Testis (tissue), 3 donors: ENCODE measurements around the gene MLLT11. TPM values are rescaled to one million over a fixed set of nuclear protein-coding genes. Genes with fewer than 3 reads are reported as not detected.
"Not testable (repeated sequence)": the region's sequence is repeated elsewhere in the genome, so short reads cannot be mapped to it uniquely, and the experiment has no call there.

ENCODE experiments used
- DNase-seq: peaks from one replicate; pipeline ENCODE4 v3.0.0-alpha.2; 2019
- H3K27ac ChIP-seq, 2 donors: fragments of 200-600 bp; sonication (generic); one replicate each; pipeline ENCODE4 v1.5.1; 2019
- H3K27me3 ChIP-seq: fragments of 200-600 bp; sonication (generic); one replicate; pipeline ENCODE4 v1.5.1; 2019
- H3K36me3 ChIP-seq: fragments of 200-600 bp; sonication (generic); one replicate; pipeline ENCODE4 v1.5.1; 2017; ENCODE audit warnings: low read depth; ENCODE audit errors: missing control alignments
- H3K4me1 ChIP-seq: fragments of 200-600 bp; sonication (generic); one replicate; pipeline ENCODE4 v1.5.1; 2019
- H3K4me3 ChIP-seq, 2 donors: fragments of 200-600 bp; sonication (generic); one replicate each; pipeline ENCODE4 v1.5.1; 2017 to 2019
- H3K9me3 ChIP-seq: fragments of 200-600 bp; sonication (generic); one replicate; pipeline ENCODE4 v1.5.1; 2017
- CTCF ChIP-seq, 3 experiments: fragments of 450-650 bp in 2 of 3; fragments of 200-600 bp in 1 of 3; sonication (generic) in 1 of 3; IDR thresholded peaks; one replicate each; pipeline ENCODE4 v1.5.1; 2016 to 2019; ENCODE audit warnings: antibody characterized with exemption in 3 of 3, mild to moderate bottlenecking in 2 of 3, moderate library complexity in 1 of 3
- POLR2A ChIP-seq: fragments of 450-650 bp; IDR thresholded peaks from one replicate; pipeline ENCODE4 v1.6.1; 2017; ENCODE audit warnings: antibody characterized with exemption, mild to moderate bottlenecking, moderate library complexity
- WGBS, 2 donors: methylation state at CpG; one replicate each; pipeline ENCODE4 v1.1.5; 2018; 5-methylcytosine and 5-hydroxymethylcytosine counted together
- intact Hi-C: fragments of 100-400 bp; cut with DNase I; formaldehyde crosslinking; loops from one replicate; pipeline ENCODE4 v1.15.1; 2023; ENCODE audit warnings: low total_unique reads
- polyA plus RNA-seq: library from polyadenylated mRNA; stranded (reverse); fragments of 350-450 nt; fragmentation: Illumina TruSeq; extraction: RNeasy Lipid Tissue Mini Kit (QIAGEN cat#74804); gene quantifications from one replicate; pipeline ENCODE4 v1.2.3, GENCODE V29; 2014; ENCODE audit warnings: low read depth, low replicate concordance; ENCODE audit not compliant: insufficient read depth
- total RNA-seq, 2 donors: library from RNA; depleted of rRNA; stranded (reverse); fragments of >200 nt; gene quantifications; one replicate each; pipeline ENCODE4 v1.2.3, GENCODE V29; 2016

Gene MLLT11
- total and polyA plus RNA-seq, 3 donors from 2014 or later = 1.6 to 3.2 (median 2.3) TPM

- H3K27ac ChIP-seq = no peak overlapping the region
- peaks cover 7% of the 10 kb centered on the region for H3K4me1 ChIP-seq
- WGBS, 2 donors = 57 to 64% methylated on average over 12 to 13 of the region's 13 CpGs
Observed at GRCh38 chr1:151072224-151072623, 12.0 kb downstream of the MLLT11 start.

GRCh38 chr1:151085953-151086559, 25.9 kb downstream of the MLLT11 start:
- no peak for DNase-seq
- Histone ChIP-seq H3K36me3 (no peaks in the 10 kb centered on the region), H3K4me3 (no peak overlapping the region), H3K27ac (no peak overlapping the region), H3K9me3 (no peaks in the 10 kb centered on the region), H3K4me1 (no peaks in the 10 kb centered on the region), H3K27me3 (no peaks in the 10 kb centered on the region)
- intact Hi-C loops = no loop called here
- no peak for TF ChIP-seq POLR2A
- no peak for TF ChIP-seq CTCF (IDR thresholded peaks at IDR 0.05)
- 81 to 85% methylated on average over 4 of the region's 4 CpGs for WGBS, 2 donors

More at GRCh38 chr1:151072224-151072623, 12.0 kb downstream of the MLLT11 start:
- no peak for DNase-seq
- Histone ChIP-seq H3K4me3 (no peak overlapping the region), H3K36me3 (no peaks in the 10 kb centered on the region), H3K9me3 (no peaks in the 10 kb centered on the region), H3K27me3 (no peaks in the 10 kb centered on the region)
- intact Hi-C loops = no loop called here
- TF ChIP-seq CTCF (IDR thresholded peaks at IDR 0.05) (peak in 1 of 3 experiments; percentile 3), POLR2A (no peak)

GRCh38 chr1:151097426-151097825, 37.2 kb downstream of the MLLT11 start:
- H3K27me3 ChIP-seq, H3K4me1 ChIP-seq, DNase-seq, H3K36me3 ChIP-seq, H3K4me3 ChIP-seq, H3K9me3 ChIP-seq, intact Hi-C loops, H3K27ac ChIP-seq: not testable (repeated sequence)
- 84 to 90% methylated on average over 6 of the region's 6 CpGs for WGBS, 2 donors

- TF ChIP-seq CTCF (IDR thresholded peaks at IDR 0.05) (no peak), POLR2A (no peak)
- H3K9me3 ChIP-seq = no peaks in the 10 kb centered on the region
- WGBS, 2 donors = 90 to 91% methylated on average over 1 of the region's 1 CpG
- no peak overlapping the region for H3K27ac ChIP-seq
- H3K4me1 ChIP-seq = no peaks in the 10 kb centered on the region
- no peaks in the 10 kb centered on the region for H3K27me3 ChIP-seq
- intact Hi-C loops = no loop called here
- no peak for DNase-seq
- no peaks in the 10 kb centered on the region for H3K36me3 ChIP-seq
- H3K4me3 ChIP-seq = no peak overlapping the region
Observed at GRCh38 chr1:151098126-151098525, 37.9 kb downstream of the MLLT11 start.

GRCh38 chr1:151104630-151105029, 44.4 kb downstream of the MLLT11 start:
- H3K27me3 ChIP-seq = no peaks in the 10 kb centered on the region
- no peak for DNase-seq
- no peak for TF ChIP-seq CTCF (IDR thresholded peaks at IDR 0.05)
- no peak for TF ChIP-seq POLR2A
- H3K4me1 ChIP-seq = no peaks in the 10 kb centered on the region
- no peak overlapping the region for H3K27ac ChIP-seq
- no peaks in the 10 kb centered on the region for H3K9me3 ChIP-seq
- H3K36me3 ChIP-seq = no peaks in the 10 kb centered on the region
- H3K4me3 ChIP-seq = no peak overlapping the region
- intact Hi-C loops = no loop called here
